Measurements from ENCODE around the gene LRRC36. TPM values are rescaled to one million over a fixed set of nuclear protein-coding genes. Genes with fewer than 3 reads are reported as not detected.

LRRC36 gene
- total RNA-seq, 4 donors from 2014 or later: 0.30 to 4.6 (median 2.1) TPM; not detected in 1

GRCh38 chr16:67415872-67416793, 89.5 kb downstream of the LRRC36 start, which contains the start of gene ZDHHC1:
Gene ZDHHC1, minus strand, starts transcription at chr16:67416477. Its CDS starts 8,702 bp downstream, at chr16:67407775.
- peak within 1 kb of the TSS; percentile 61 to 92 (median 77) for H3K4me3 ChIP-seq
- no peak for DNase-seq (ENCODE audit: low spot score in 2 of 2)
- no peaks in the 10 kb centered on the region for H3K9me3 ChIP-seq
- peak; percentile 58 to 83 (median 64) for TF ChIP-seq CTCF (IDR thresholded peaks at IDR 0.05)
- TF ChIP-seq EP300 (IDR thresholded peaks at IDR 0.05): peak in 1 of 2 donors; percentile 54
- TF ChIP-seq POLR2A (IDR thresholded peaks at IDR 0.05): peak in 1 of 2 donors; percentile 24
- no peaks in the 10 kb centered on the region for H3K36me3 ChIP-seq
- peaks cover 0 to 27% (median 9%) of the 10 kb centered on the region in 4 donors for H3K4me1 ChIP-seq
- peak within 1 kb of the TSS; percentile 49 to 92 (median 83) for H3K27ac ChIP-seq
- H3K27me3 ChIP-seq: no peaks in the 10 kb centered on the region
- 0 to 1% methylated on average over 33 to 62 of the region's 73 CpGs for WGBS, 2 donors

GRCh38 chr16:67417333-67418061, 90.9 kb downstream of the LRRC36 start:
- H3K9me3 ChIP-seq: no peaks in the 10 kb centered on the region
- H3K36me3 ChIP-seq: no peaks in the 10 kb centered on the region
- TF ChIP-seq POLR2A (IDR thresholded peaks at IDR 0.05) (no peak), CTCF (IDR thresholded peaks at IDR 0.05) (no peak), EP300 (IDR thresholded peaks at IDR 0.05) (no peak)
- no peak overlapping the region for H3K4me3 ChIP-seq
- H3K27ac ChIP-seq: no peak overlapping the region
- no peaks in the 10 kb centered on the region for H3K27me3 ChIP-seq
- peaks cover 0 to 27% (median 9%) of the 10 kb centered on the region in 4 donors for H3K4me1 ChIP-seq
- WGBS, 2 donors: 89 to 94% methylated on average over 2 of the region's 2 CpGs
- DNase-seq (ENCODE audit: low spot score in 2 of 2): no peak

GRCh38 chr16:67419502-67419901, 92.9 kb downstream of the LRRC36 start:
- 93 to 95% methylated on average over 3 of the region's 3 CpGs for WGBS, 2 donors
- Histone ChIP-seq H3K4me3 (no peak overlapping the region), H3K27ac (no peak overlapping the region), H3K27me3 (no peaks in the 10 kb centered on the region), H3K36me3 (no peaks in the 10 kb centered on the region), H3K4me1 (peaks cover 0 to 27% (median 9%) of the 10 kb centered on the region in 4 donors), H3K9me3 (no peaks in the 10 kb centered on the region)
- no peak for TF ChIP-seq EP300 (IDR thresholded peaks at IDR 0.05)
- TF ChIP-seq POLR2A (IDR thresholded peaks at IDR 0.05): no peak
- no peak for TF ChIP-seq CTCF (IDR thresholded peaks at IDR 0.05)
- no peak for DNase-seq (ENCODE audit: low spot score in 2 of 2)

- H3K4me3 ChIP-seq: no peak overlapping the region
- TF ChIP-seq POLR2A (IDR thresholded peaks at IDR 0.05) (no peak), EP300 (IDR thresholded peaks at IDR 0.05) (no peak), CTCF (IDR thresholded peaks at IDR 0.05) (no peak)
- H3K9me3 ChIP-seq: no peaks in the 10 kb centered on the region
- H3K27ac ChIP-seq: no peak overlapping the region
- peaks cover 0 to 24% (median 9%) of the 10 kb centered on the region in 4 donors for H3K4me1 ChIP-seq
- WGBS, 2 donors: 68% methylated on average over 3 of the region's 3 CpGs
- H3K27me3 ChIP-seq: no peaks in the 10 kb centered on the region
- no peak for DNase-seq (ENCODE audit: low spot score in 2 of 2)
- no peaks in the 10 kb centered on the region for H3K36me3 ChIP-seq
Observed at GRCh38 chr16:67419931-67420330, 93.3 kb downstream of the LRRC36 start.

Measured in tibial nerve (tissue), 4 donors.